NT2/D1 (cell line): ENCODE measurements around the gene NTHL1.

Source experiments
- SUZ12 ChIP-seq: IDR thresholded peaks from 2 replicates; pipeline ENCODE4 v1.6.1; 2011; ENCODE audit not compliant: insufficient read length, insufficient read depth; ENCODE audit errors: extremely low read depth
- ZNF274 ChIP-seq: IDR thresholded peaks from 2 replicates; pipeline ENCODE4 v1.6.1; 2011; ENCODE audit warnings: mild to moderate bottlenecking, low read depth, low read length

DNA sequence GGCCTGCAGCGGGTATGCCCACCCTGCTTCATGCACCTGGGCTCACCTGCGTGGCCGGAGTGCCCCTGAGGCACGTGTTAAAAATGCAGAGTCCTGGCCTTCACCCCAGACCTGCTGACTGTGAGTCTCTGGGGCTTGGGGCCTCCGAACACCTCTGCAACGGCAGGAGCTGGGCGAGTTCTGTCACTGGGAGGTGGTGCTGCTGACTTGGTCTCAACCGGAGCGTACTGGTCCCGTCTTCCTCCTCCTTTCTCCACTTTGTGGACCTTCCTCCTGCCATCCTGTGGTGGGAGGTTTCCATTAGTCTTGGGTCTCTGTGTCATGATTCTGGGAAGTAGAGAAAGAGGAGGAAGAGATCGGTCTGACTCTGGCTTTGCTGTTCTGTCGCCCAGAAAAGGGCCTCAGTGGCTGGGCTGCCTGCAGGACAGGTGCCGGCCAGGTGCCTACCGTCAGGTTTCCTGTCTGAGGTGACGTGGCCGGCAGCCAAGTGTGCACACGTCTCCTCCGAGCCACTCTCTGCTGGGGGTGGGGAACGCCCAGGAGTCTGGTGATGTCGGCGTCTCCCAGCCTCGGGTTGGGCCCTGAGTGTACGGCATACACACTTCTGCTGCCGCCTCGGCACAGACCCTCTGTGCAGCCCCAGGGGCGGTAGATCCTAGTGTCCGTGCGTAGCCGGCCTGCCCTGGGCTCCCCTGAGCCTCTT is 7.1 kb upstream of the NTHL1 start:
- TF ChIP-seq ZNF274 (no peak), SUZ12 (no peak)
